Body of pancreas (tissue), 4 donors: ENCODE measurements around the gene RBMS3.

Source experiments
- POLR2A ChIP-seq, 3 donors: fragments of 450-650 bp; IDR thresholded peaks; one replicate each; pipeline ENCODE4 v1.6.1; 2016; ENCODE audit warnings: antibody characterized with exemption in 3 of 3, mild to moderate bottlenecking in 2 of 3
- TF ChIP-seq, protein P1 (sequence below), 7 experiments: fragments of 450-650 bp in 4 of 7; fragments of 200-600 bp in 3 of 7; sonication (generic) in 3 of 7; IDR thresholded peaks; one replicate each; pipeline ENCODE4 v1.5.1; 2016 to 2019; ENCODE audit warnings: antibody characterized with exemption in 7 of 7

GRCh38 chr3:29525254-29525881 lies 244.5 kb downstream of the RBMS3 start:
- no peak for TF ChIP-seq POLR2A (IDR thresholded peaks at IDR 0.05)
- TF ChIP-seq, protein P1, sequence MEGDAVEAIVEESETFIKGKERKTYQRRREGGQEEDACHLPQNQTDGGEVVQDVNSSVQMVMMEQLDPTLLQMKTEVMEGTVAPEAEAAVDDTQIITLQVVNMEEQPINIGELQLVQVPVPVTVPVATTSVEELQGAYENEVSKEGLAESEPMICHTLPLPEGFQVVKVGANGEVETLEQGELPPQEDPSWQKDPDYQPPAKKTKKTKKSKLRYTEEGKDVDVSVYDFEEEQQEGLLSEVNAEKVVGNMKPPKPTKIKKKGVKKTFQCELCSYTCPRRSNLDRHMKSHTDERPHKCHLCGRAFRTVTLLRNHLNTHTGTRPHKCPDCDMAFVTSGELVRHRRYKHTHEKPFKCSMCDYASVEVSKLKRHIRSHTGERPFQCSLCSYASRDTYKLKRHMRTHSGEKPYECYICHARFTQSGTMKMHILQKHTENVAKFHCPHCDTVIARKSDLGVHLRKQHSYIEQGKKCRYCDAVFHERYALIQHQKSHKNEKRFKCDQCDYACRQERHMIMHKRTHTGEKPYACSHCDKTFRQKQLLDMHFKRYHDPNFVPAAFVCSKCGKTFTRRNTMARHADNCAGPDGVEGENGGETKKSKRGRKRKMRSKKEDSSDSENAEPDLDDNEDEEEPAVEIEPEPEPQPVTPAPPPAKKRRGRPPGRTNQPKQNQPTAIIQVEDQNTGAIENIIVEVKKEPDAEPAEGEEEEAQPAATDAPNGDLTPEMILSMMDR (IDR thresholded peaks at IDR 0.05): no peak
